Measurements from ENCODE around the gene SMPDL3A.

SMPDL3A gene

DNA sequence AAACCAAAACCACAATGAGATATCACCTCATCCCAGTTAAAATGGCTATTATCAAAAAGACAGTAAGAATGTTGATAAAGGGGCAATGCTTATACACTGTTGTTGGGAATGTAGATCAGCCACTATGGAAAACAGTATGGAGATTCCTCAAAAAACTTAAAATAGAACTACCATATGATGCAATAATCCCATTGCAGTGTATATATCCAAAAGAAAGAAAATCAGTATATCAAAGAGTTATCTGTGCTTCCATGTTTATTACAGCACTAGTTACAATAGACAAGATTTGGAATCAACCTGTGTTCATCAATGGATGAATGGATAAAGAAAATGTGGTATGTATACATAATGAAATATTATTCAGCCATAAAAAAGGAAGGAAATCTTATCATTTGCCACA is 13.1 kb upstream of the SMPDL3A start:
- DNase-seq, result no peak
- no peak overlapping the region for H2AFZ ChIP-seq (ENCODE audit: low read length)
- no peaks in the 10 kb centered on the region for H4K20me1 ChIP-seq (ENCODE audit: insufficient read depth, low read length)
- no peak overlapping the region for H3K4me2 ChIP-seq (ENCODE audit: low read depth, low read length)
- no peak overlapping the region for H3K4me3 ChIP-seq (ENCODE audit: low read length)
- H3K9me2 ChIP-seq (replicated peaks; ENCODE audit: insufficient read depth, low read length), result no peaks in the 10 kb centered on the region
- no peaks in the 10 kb centered on the region for H3F3A ChIP-seq (ENCODE audit: insufficient read depth, low read length)
- no peaks in the 10 kb centered on the region for H3K9me3 ChIP-seq (replicated peaks; ENCODE audit: insufficient read depth, low read length)
- TF ChIP-seq, protein P1, sequence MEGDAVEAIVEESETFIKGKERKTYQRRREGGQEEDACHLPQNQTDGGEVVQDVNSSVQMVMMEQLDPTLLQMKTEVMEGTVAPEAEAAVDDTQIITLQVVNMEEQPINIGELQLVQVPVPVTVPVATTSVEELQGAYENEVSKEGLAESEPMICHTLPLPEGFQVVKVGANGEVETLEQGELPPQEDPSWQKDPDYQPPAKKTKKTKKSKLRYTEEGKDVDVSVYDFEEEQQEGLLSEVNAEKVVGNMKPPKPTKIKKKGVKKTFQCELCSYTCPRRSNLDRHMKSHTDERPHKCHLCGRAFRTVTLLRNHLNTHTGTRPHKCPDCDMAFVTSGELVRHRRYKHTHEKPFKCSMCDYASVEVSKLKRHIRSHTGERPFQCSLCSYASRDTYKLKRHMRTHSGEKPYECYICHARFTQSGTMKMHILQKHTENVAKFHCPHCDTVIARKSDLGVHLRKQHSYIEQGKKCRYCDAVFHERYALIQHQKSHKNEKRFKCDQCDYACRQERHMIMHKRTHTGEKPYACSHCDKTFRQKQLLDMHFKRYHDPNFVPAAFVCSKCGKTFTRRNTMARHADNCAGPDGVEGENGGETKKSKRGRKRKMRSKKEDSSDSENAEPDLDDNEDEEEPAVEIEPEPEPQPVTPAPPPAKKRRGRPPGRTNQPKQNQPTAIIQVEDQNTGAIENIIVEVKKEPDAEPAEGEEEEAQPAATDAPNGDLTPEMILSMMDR (IDR thresholded peaks at IDR 0.05; ENCODE audit: low read length), result no peak
- TF ChIP-seq EZH2phosphoT487 (IDR thresholded peaks at IDR 0.05; ENCODE audit: low read length), result no peak
- no peak for TF ChIP-seq EZH2 (optimal IDR thresholded peaks at IDR 0.05; ENCODE audit: low read depth, low read length)
- no peaks in the 10 kb centered on the region for H3K36me3 ChIP-seq (replicated peaks; ENCODE audit: insufficient read depth, low read length)
- H3K27ac ChIP-seq (ENCODE audit: low read length), result no peak overlapping the region
- H3K4me1 ChIP-seq (ENCODE audit: low read length), result no peaks in the 10 kb centered on the region
- no peak overlapping the region for H3K9ac ChIP-seq (ENCODE audit: low read length)
- no peaks in the 10 kb centered on the region for H3K79me2 ChIP-seq (ENCODE audit: low read length)
- no peaks in the 10 kb centered on the region for H3K27me3 ChIP-seq (replicated peaks; ENCODE audit: insufficient read depth, low read length)

DNA sequence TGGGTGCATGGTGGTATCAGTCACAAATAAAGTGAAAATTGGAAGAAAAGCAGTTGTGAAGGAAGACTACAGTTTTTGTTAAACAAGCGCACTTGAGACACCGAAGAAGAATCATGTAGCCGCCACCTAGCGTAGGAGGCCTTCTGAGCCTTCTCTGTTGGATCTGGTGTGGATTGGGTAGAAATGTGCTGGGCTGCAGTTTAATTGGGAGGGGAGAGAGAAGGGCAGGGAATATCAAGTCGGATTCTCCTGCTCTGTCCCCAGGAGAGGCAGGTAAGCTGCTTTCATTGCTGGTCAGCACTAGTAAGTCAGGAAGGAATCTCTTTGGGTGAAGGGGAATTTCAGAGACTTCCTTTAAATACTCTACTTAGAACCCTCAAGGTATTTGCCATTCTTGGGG is 10.8 kb upstream of the SMPDL3A start:
- H3K9me3 ChIP-seq (replicated peaks; ENCODE audit: insufficient read depth, low read length), result no peaks in the 10 kb centered on the region
- H3F3A ChIP-seq (ENCODE audit: insufficient read depth, low read length), result no peaks in the 10 kb centered on the region
- H3K4me2 ChIP-seq (ENCODE audit: low read depth, low read length), result no peak overlapping the region
- H3K27me3 ChIP-seq (replicated peaks; ENCODE audit: insufficient read depth, low read length), result no peaks in the 10 kb centered on the region
- TF ChIP-seq EZH2 (optimal IDR thresholded peaks at IDR 0.05; ENCODE audit: low read depth, low read length), result no peak
- TF ChIP-seq EZH2phosphoT487 (IDR thresholded peaks at IDR 0.05; ENCODE audit: low read length), result no peak
- TF ChIP-seq, protein P1 (IDR thresholded peaks at IDR 0.05; ENCODE audit: low read length), result no peak
- H3K4me1 ChIP-seq (ENCODE audit: low read length), result no peaks in the 10 kb centered on the region
- no peak overlapping the region for H3K9ac ChIP-seq (ENCODE audit: low read length)
- no peaks in the 10 kb centered on the region for H3K36me3 ChIP-seq (replicated peaks; ENCODE audit: insufficient read depth, low read length)
- no peak overlapping the region for H2AFZ ChIP-seq (ENCODE audit: low read length)
- H4K20me1 ChIP-seq (ENCODE audit: insufficient read depth, low read length), result no peaks in the 10 kb centered on the region
- no peaks in the 10 kb centered on the region for H3K79me2 ChIP-seq (ENCODE audit: low read length)
- no peak overlapping the region for H3K4me3 ChIP-seq (ENCODE audit: low read length)
- DNase-seq, result no peak
- H3K9me2 ChIP-seq (replicated peaks; ENCODE audit: insufficient read depth, low read length), result no peaks in the 10 kb centered on the region
- no peak overlapping the region for H3K27ac ChIP-seq (ENCODE audit: low read length)

DNA sequence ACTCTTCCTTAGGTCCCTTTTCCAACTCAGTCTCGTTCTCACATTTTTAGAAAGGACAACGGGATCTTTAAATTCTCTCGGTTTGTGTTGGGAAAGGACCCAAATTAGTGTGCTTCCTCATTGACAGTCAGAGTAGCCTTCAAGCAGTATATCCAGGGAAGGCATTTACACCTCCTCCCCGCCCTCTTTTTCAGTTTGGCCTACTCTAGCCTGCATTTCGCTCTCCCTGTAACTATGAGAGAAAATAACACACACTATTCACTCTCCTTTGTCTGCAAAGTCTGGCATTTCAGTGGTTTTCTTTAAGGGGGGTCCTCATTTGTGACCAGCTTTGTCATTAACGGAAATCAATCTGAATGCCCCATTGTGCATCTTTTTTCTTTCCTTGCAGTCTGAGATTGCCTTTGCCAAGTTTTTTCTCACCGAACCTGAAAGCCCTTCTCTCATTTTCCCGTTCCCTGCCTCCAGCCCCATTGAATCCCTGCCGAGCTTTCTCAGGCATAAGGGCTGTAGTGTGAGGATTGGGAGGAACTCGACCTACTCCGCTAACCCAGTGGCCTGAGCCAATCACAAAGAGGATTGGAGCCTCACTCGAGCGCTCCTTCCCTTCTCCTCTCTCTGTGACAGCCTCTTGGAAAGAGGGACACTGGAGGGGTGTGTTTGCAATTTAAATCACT is 9.9 kb upstream of the SMPDL3A start:
- no peak overlapping the region for H3K27ac ChIP-seq (ENCODE audit: low read length)
- H3K4me2 ChIP-seq (ENCODE audit: low read depth, low read length), result no peak overlapping the region
- H3K36me3 ChIP-seq (replicated peaks; ENCODE audit: insufficient read depth, low read length), result no peaks in the 10 kb centered on the region
- TF ChIP-seq EZH2 (optimal IDR thresholded peaks at IDR 0.05; ENCODE audit: low read depth, low read length), result no peak
- TF ChIP-seq, protein P1 (IDR thresholded peaks at IDR 0.05; ENCODE audit: low read length), result no peak
- TF ChIP-seq EZH2phosphoT487 (IDR thresholded peaks at IDR 0.05; ENCODE audit: low read length), result no peak
- H3F3A ChIP-seq (ENCODE audit: insufficient read depth, low read length), result no peaks in the 10 kb centered on the region
- no peaks in the 10 kb centered on the region for H3K27me3 ChIP-seq (replicated peaks; ENCODE audit: insufficient read depth, low read length)
- no peaks in the 10 kb centered on the region for H3K9me3 ChIP-seq (replicated peaks; ENCODE audit: insufficient read depth, low read length)
- H2AFZ ChIP-seq (ENCODE audit: low read length), result no peak overlapping the region
- no peaks in the 10 kb centered on the region for H3K4me1 ChIP-seq (ENCODE audit: low read length)
- H4K20me1 ChIP-seq (ENCODE audit: insufficient read depth, low read length), result no peaks in the 10 kb centered on the region
- no peak overlapping the region for H3K9ac ChIP-seq (ENCODE audit: low read length)
- H3K9me2 ChIP-seq (replicated peaks; ENCODE audit: insufficient read depth, low read length), result no peaks in the 10 kb centered on the region
- DNase-seq, result no peak
- H3K4me3 ChIP-seq (ENCODE audit: low read length), result no peak overlapping the region
- H3K79me2 ChIP-seq (ENCODE audit: low read length), result no peaks in the 10 kb centered on the region
